HepG2 (cell line): ENCODE data around the gene TPRG1L. TPM values are rescaled to one million over a fixed set of nuclear protein-coding genes. Genes with fewer than 3 reads are reported as not detected.
A peak's percentile ranks its signal among the peaks of the same experiment; 100 is the strongest.

Experiments
- AGO2 ChIP-seq: fragments of 200-400 bp; formaldehyde crosslinking; optimal IDR thresholded peaks from 2 replicates; pipeline ENCODE3; 2017; ENCODE audit warnings: mild to moderate bottlenecking, low read depth, low read length, moderate library complexity
- ARHGAP35 ChIP-seq: sonication (generic); formaldehyde crosslinking; IDR thresholded peaks from 2 replicates; pipeline ENCODE4 v1.9.0; 2022; ENCODE audit warnings: mild to moderate bottlenecking, inconsistent platforms, moderate library complexity, missing genetic modification reagents, borderline replicate concordance
- BCL6 ChIP-seq: IDR thresholded peaks from 2 replicates; pipeline ENCODE4 v1.6.1; 2016; ENCODE audit warnings: missing genetic modification reagents, missing compliant biosample characterization
- EED ChIP-seq: sonication (generic); formaldehyde crosslinking; IDR thresholded peaks from 2 replicates; pipeline ENCODE4 v1.5.0; 2020; ENCODE audit warnings: mild to moderate bottlenecking, missing genetic modification reagents
- EP300 ChIP-seq, 3 experiments: sonication (generic) in 1 of 3; formaldehyde crosslinking in 1 of 3; IDR thresholded peaks; 2 replicates each; pipeline versions ENCODE4 v1.5.1 to v1.6.1; 2011 to 2020; ENCODE audit warnings: low read depth in 2 of 3, low read length in 2 of 3, borderline replicate concordance in 1 of 3, improper control_type of control experiment in 1 of 3, mild to moderate bottlenecking in 1 of 3, missing genetic modification reagents in 1 of 3, moderate library complexity in 1 of 3
- FOXC1 ChIP-seq: sonication (generic); formaldehyde crosslinking; IDR thresholded peaks from 2 replicates; pipeline ENCODE4 v1.8.0; 2022; ENCODE audit warnings: mild to moderate bottlenecking, missing genetic modification reagents, borderline replicate concordance
- GLMP ChIP-seq: sonication (generic); formaldehyde crosslinking; IDR thresholded peaks from 2 replicates; pipeline ENCODE4 v1.9.0; 2021; ENCODE audit warnings: missing genetic modification reagents, mild to moderate bottlenecking, borderline replicate concordance
- HIVEP1 ChIP-seq: sonication (generic); formaldehyde crosslinking; IDR thresholded peaks from 2 replicates; pipeline ENCODE4 v1.4.0; 2020; ENCODE audit warnings: mild to moderate bottlenecking, missing genetic modification reagents
- KAT7 ChIP-seq: IDR thresholded peaks from 2 replicates; pipeline ENCODE4 v1.6.1; 2018; ENCODE audit warnings: borderline replicate concordance, missing compliant biosample characterization
- MEF2D ChIP-seq: sonication (generic); formaldehyde crosslinking; IDR thresholded peaks from 2 replicates; pipeline ENCODE4 v1.5.1; 2020; ENCODE audit warnings: mild to moderate bottlenecking, missing genetic modification reagents
- PCBP1 ChIP-seq: fragments of 200-400 bp; formaldehyde crosslinking; IDR thresholded peaks from 2 replicates; pipeline ENCODE4 v1.6.1; 2017; ENCODE audit warnings: mild to moderate bottlenecking, low read depth, low read length, borderline replicate concordance
- RORA ChIP-seq: sonication (generic); formaldehyde crosslinking; IDR thresholded peaks from 2 replicates; pipeline ENCODE4 v1.5.0; 2020; ENCODE audit warnings: mild to moderate bottlenecking, missing genetic modification reagents, moderate library complexity
- TOPORS ChIP-seq: sonication (generic); formaldehyde crosslinking; IDR thresholded peaks from 2 replicates; pipeline ENCODE4 v1.8.0; 2023; ENCODE audit warnings: mild to moderate bottlenecking, missing genetic modification reagents
- TSC22D2 ChIP-seq: sonication (generic); formaldehyde crosslinking; IDR thresholded peaks from 2 replicates; pipeline ENCODE4 v1.5.1; 2020; ENCODE audit warnings: missing genetic modification reagents, mild to moderate bottlenecking, borderline replicate concordance
- U2AF1 ChIP-seq: fragments of 200-400 bp; formaldehyde crosslinking; optimal IDR thresholded peaks from 2 replicates; pipeline ENCODE3; 2017; ENCODE audit warnings: mild to moderate bottlenecking, low read depth, low read length
- ZNF317 ChIP-seq: sonication (generic); formaldehyde crosslinking; IDR thresholded peaks from 2 replicates; pipeline ENCODE4 v1.5.0; 2020; ENCODE audit warnings: mild to moderate bottlenecking, missing genetic modification reagents
- ZNF337 ChIP-seq: sonication (generic); formaldehyde crosslinking; IDR thresholded peaks from 2 replicates; pipeline ENCODE4 v1.5.1; 2020; ENCODE audit warnings: missing genetic modification reagents, low read depth, mild to moderate bottlenecking, borderline replicate concordance
- ZNF343 ChIP-seq: sonication (generic); formaldehyde crosslinking; IDR thresholded peaks from 2 replicates; pipeline ENCODE4 v1.4.0; 2020; ENCODE audit warnings: mild to moderate bottlenecking, missing genetic modification reagents
- ZNF441 ChIP-seq: sonication (generic); formaldehyde crosslinking; IDR thresholded peaks from 2 replicates; pipeline ENCODE4 v1.7.0; 2021; ENCODE audit warnings: missing genetic modification reagents, borderline replicate concordance
- ZNF746 ChIP-seq: sonication (generic); formaldehyde crosslinking; IDR thresholded peaks from 2 replicates; pipeline ENCODE4 v1.8.0; 2022; ENCODE audit warnings: mild to moderate bottlenecking, missing genetic modification reagents
- polyA plus RNA-seq, 8 experiments: library from polyadenylated mRNA; depleted of rRNA in 3 of 8; stranded (reverse) in 7 of 8; unstranded in 1 of 8; fragments of >200 nt; fragmentation: Illumina TruSeq in 4 of 8; extraction: Trizol in 4 of 8; gene quantifications; 2 replicates each; pipeline versions ENCODE4 v1.2.1 to v1.2.3, GENCODE V29; 2011 to 2016; ENCODE audit warnings: low read depth in 4 of 8, missing spikeins in 1 of 8, mixed read lengths in 1 of 8; ENCODE audit not compliant: insufficient read depth in 1 of 8
- total RNA-seq, 5 experiments: library from RNA; depleted of rRNA; stranded (reverse); fragments of >200 nt; fragmentation: Illumina TruSeq; extraction: Trizol; gene quantifications; 2 replicates each; pipeline ENCODE4 v1.2.3, GENCODE V29; 2016; ENCODE audit warnings: low read depth in 1 of 5
- TF ChIP-seq, protein P1 (sequence below): sonication (generic); formaldehyde crosslinking; conservative IDR thresholded peaks from 2 replicates; pipeline ENCODE4 v1.4.0; 2020; ENCODE audit warnings: mild to moderate bottlenecking, missing genetic modification reagents, moderate library complexity
- TF ChIP-seq, protein P2 (sequence below): sonication (generic); formaldehyde crosslinking; IDR thresholded peaks from 2 replicates; pipeline ENCODE4 v1.4.0; 2020; ENCODE audit warnings: missing genetic modification reagents

TPRG1L gene
- total and polyA plus RNA-seq, 2 of the 13 experiments (the other 11 are each of a cell fraction or from before 2014, with no cell fraction given) = 21.3 to 37.4 TPM

GRCh38 chr1:3668585-3669300, 43.9 kb downstream of the TPRG1L start (continued):
- peak; percentile 52; the same call in 1 of the 2 replicates for TF ChIP-seq BCL6
- TF ChIP-seq ZNF317 (CRISPR knock-in tag) = peak; percentile 70; the same call in 1 of the 2 replicates
- TF ChIP-seq ZNF441 (CRISPR knock-in tag) = peak; percentile 88
- peak; percentile 40; a peak in 2 of 4 replicates for TF ChIP-seq EP300 (IDR thresholded peaks at IDR 0.05; ENCODE audit: low read depth in 2 of 2, low read length in 2 of 2)
- peak; percentile 14; the same call in 1 of the 2 replicates for TF ChIP-seq EP300 (CRISPR knock-in tag; IDR thresholded peaks at IDR 0.05; ENCODE audit: borderline replicate concordance)
- TF ChIP-seq, protein P1, sequence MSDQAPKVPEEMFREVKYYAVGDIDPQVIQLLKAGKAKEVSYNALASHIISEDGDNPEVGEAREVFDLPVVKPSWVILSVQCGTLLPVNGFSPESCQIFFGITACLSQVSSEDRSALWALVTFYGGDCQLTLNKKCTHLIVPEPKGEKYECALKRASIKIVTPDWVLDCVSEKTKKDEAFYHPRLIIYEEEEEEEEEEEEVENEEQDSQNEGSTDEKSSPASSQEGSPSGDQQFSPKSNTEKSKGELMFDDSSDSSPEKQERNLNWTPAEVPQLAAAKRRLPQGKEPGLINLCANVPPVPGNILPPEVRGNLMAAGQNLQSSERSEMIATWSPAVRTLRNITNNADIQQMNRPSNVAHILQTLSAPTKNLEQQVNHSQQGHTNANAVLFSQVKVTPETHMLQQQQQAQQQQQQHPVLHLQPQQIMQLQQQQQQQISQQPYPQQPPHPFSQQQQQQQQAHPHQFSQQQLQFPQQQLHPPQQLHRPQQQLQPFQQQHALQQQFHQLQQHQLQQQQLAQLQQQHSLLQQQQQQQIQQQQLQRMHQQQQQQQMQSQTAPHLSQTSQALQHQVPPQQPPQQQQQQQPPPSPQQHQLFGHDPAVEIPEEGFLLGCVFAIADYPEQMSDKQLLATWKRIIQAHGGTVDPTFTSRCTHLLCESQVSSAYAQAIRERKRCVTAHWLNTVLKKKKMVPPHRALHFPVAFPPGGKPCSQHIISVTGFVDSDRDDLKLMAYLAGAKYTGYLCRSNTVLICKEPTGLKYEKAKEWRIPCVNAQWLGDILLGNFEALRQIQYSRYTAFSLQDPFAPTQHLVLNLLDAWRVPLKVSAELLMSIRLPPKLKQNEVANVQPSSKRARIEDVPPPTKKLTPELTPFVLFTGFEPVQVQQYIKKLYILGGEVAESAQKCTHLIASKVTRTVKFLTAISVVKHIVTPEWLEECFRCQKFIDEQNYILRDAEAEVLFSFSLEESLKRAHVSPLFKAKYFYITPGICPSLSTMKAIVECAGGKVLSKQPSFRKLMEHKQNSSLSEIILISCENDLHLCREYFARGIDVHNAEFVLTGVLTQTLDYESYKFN (CRISPR knock-in tag) = 0 out of 2 replicates have a peak, but pooled peaks have one; percentile 41
- TF ChIP-seq PCBP1 = no peak
- TF ChIP-seq RORA (CRISPR knock-in tag) = no peak
- TF ChIP-seq ZNF337 (CRISPR knock-in tag) = no peak
- TF ChIP-seq TOPORS (CRISPR knock-in tag) = no peak
- TF ChIP-seq ZNF746 (CRISPR knock-in tag) = no peak
- peak; percentile 37; the same call in 1 of the 2 replicates for TF ChIP-seq KAT7
- no peak; the same call in 1 of the 2 replicates for TF ChIP-seq HIVEP1
- TF ChIP-seq ARHGAP35 (CRISPR knock-in tag) = 0 out of 2 replicates have a peak, but pooled peaks have one; percentile 43
- no peak for TF ChIP-seq GLMP (CRISPR knock-in tag)
- TF ChIP-seq TSC22D2 = 0 out of 2 replicates have a peak, but pooled peaks have one; percentile 60
- TF ChIP-seq FOXC1 (CRISPR knock-in tag) = peak; percentile 67; the same call in 1 of the 2 replicates
- TF ChIP-seq, protein P2, sequence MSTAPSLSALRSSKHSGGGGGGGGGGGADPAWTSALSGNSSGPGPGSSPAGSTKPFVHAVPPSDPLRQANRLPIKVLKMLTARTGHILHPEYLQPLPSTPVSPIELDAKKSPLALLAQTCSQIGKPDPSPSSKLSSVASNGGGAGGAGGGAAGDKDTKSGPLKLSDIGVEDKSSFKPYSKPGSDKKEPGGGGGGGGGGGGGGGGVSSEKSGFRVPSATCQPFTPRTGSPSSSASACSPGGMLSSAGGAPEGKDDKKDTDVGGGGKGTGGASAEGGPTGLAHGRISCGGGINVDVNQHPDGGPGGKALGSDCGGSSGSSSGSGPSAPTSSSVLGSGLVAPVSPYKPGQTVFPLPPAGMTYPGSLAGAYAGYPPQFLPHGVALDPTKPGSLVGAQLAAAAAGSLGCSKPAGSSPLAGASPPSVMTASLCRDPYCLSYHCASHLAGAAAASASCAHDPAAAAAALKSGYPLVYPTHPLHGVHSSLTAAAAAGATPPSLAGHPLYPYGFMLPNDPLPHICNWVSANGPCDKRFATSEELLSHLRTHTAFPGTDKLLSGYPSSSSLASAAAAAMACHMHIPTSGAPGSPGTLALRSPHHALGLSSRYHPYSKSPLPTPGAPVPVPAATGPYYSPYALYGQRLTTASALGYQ = no peak; the same call in 1 of the 2 replicates
- TF ChIP-seq AGO2 = no peak
- TF ChIP-seq MEF2D (CRISPR knock-in tag) = peak; percentile 48; the same call in 1 of the 2 replicates
- no peak for TF ChIP-seq U2AF1
- no peak for TF ChIP-seq EED (CRISPR knock-in tag)
- no peak for TF ChIP-seq ZNF343 (CRISPR knock-in tag)
